GM13976 (cell line): ENCODE data around the gene CHD2.

Experiments
- DNase-seq: peaks from one replicate; pipeline ENCODE4 v3.0.0; 2012; ENCODE audit warnings: low spot score
- in situ Hi-C: fragments of 300-500 bp; cut with MboI; formaldehyde crosslinking; loops from one replicate; pipeline ENCODE4 v1.12.0; 2022; ENCODE audit warnings: low sequenced_read_pairs, mixed read lengths, inconsistent platforms; ENCODE audit not compliant: unreplicated experiment
- TF ChIP-seq, protein P1 (sequence below): IDR thresholded peaks from 2 replicates; pipeline ENCODE4 v1.5.1; 2012; ENCODE audit warnings: borderline replicate concordance, mild to moderate bottlenecking; ENCODE audit not compliant: insufficient read depth; ENCODE audit errors: extremely low read depth, missing control alignments, control extremely low read depth

CHD2 gene

DNA sequence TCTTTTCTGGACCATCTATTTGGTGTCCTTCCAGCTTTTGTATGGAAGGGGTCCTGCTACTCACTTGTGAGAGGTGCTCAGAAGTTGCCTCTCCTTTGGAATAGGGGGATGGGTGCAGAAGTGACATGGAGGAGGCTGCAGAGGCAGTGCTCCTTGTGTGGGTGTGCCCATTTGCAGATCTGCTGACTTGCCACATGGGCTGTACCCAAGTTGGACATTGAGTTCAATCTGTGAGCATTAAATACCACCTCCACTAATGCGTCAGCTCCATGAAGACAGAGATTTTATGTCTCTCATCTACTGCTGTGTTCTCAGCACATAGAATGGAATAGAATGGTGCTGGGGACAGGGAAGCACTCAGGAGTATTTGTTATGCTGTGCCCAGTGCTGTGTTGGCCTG, 112.7 kb downstream of the CHD2 start:
- TF ChIP-seq, protein P1, sequence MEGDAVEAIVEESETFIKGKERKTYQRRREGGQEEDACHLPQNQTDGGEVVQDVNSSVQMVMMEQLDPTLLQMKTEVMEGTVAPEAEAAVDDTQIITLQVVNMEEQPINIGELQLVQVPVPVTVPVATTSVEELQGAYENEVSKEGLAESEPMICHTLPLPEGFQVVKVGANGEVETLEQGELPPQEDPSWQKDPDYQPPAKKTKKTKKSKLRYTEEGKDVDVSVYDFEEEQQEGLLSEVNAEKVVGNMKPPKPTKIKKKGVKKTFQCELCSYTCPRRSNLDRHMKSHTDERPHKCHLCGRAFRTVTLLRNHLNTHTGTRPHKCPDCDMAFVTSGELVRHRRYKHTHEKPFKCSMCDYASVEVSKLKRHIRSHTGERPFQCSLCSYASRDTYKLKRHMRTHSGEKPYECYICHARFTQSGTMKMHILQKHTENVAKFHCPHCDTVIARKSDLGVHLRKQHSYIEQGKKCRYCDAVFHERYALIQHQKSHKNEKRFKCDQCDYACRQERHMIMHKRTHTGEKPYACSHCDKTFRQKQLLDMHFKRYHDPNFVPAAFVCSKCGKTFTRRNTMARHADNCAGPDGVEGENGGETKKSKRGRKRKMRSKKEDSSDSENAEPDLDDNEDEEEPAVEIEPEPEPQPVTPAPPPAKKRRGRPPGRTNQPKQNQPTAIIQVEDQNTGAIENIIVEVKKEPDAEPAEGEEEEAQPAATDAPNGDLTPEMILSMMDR, result no peak
- DNase-seq, result no peak
- in situ Hi-C loops, result loop anchor here (25.0 kb wide), 1 partner anchor 225 kb away; no protein-coding TSS in a partner anchor

DNA sequence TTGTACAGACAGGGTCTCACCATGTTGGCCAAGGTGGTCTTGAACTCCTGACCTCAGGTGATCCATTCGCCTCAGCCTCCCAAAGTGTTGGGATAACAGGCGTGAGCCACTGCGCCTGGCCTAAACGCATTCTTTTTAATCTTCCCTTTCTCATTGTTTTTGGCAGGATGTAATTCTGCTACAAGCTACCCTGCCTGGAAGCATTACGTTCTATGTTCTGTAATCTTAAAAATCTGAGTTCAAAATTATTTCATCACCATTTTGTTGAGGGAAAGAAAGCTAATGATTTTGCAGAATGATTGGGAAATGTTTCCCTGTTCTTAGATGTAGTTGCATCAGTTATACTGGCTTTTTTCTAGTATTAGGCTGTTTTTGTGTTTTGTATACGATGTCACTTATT, 117.4 kb downstream of the CHD2 start:
- TF ChIP-seq, protein P1, result no peak
- in situ Hi-C loops, result loop anchor here (25.0 kb wide), 1 partner anchor 230 kb away; no protein-coding TSS in a partner anchor
- no peak for DNase-seq

DNA sequence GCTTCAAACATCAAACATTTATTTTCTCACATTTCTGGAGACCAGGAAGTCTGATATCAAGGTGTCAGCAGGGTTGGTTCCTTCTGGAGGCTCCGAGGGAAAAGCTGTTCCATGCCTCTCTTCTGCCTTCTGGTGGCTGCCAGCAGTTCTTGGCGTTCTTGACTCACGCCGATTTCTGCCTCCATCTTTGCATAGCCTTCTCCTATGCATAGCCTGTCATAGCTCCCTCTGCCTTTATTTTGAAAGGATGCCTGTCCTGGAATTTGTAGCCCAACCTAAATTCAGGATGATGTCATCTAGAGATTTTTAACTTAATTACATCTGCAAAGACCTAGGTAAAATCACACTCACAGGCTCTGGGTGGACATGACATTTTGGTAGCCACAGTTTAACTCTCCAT, 118.5 kb downstream of the CHD2 start:
- in situ Hi-C loops, result loop anchor here (25.0 kb wide), 1 partner anchor 231 kb away; no protein-coding TSS in a partner anchor
- no peak for DNase-seq
- TF ChIP-seq, protein P1, result no peak

DNA sequence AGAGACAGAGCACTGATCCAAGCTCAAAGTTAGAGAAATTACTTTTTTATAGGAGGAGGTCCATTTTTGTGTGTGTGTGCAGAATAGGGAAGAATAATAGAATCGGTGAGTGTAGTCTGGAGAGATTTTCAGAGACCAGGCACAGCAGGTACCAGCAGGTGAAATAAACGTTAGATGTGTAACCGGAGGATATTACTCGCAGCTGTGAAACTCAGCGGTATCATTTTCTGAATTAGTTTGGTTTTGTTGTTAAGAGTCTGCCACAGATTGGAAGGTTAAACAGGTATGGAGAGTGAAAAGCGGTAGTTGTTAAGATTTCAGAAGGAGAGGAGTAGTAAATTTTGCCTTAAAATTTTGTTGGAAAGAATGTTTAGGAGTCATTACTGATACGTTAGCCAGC, 119.0 kb downstream of the CHD2 start:
- TF ChIP-seq, protein P1, result no peak
- in situ Hi-C loops, result loop anchor here (25.0 kb wide), 1 partner anchor 232 kb away; no protein-coding TSS in a partner anchor
- no peak for DNase-seq

DNA sequence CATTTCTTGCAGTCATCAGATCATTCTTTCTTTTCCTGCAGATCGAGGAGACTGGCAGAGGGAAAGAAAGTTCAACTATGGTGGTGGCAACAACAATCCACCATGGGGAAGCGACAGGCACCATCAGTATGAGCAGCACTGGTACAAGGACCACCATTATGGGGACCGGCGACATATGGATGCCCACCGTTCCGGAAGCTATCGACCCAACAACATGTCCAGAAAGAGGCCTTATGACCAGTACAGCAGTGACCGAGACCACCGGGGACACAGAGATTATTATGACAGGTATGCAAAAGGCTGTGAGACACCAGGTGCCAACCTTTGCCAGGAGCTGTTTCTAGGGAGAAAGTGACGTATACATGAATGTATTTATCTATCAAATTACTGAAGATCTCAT, 119.8 kb downstream of the CHD2 start:
- DNase-seq, result no peak
- TF ChIP-seq, protein P1, result no peak
- in situ Hi-C loops, result loop anchor here (25.0 kb wide), 1 partner anchor 233 kb away; no protein-coding TSS in a partner anchor

DNA sequence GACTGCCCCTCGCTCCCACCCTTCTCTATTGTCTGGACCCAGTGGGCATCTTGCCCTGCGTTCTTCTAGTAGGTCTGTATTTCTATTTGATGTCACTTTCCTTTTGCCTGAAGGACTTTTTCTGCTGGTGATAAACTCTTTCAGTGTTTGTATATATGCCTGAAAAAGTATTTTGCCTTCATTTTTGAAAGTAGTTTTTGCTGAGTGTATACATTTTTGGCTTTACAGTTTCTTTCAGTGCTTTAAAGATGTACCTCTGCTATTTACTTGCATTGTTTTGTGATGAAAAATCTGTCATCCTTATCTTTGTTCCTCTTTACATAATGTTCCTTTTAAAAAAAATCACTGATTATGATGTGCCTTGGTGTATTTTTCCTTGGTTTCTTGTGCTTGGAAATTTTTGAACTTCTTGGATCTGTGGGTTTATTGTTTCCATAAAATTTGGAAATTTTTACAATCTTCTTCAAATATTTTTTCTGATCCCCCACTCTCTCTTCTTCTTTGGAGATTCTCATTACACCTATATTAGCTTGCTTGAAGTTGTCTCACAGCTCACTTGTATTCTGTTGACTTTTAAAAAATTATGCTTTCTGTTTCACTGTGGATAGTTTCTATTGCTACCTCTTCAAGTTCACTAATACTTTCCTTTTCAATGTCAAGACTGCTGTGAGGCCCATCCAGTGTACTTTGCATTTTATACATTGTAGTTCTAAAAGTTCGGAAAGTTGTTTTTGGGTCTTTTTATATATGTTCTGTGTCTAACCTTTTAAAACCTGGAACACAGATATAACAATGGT, 121.0 kb downstream of the CHD2 start:
- in situ Hi-C loops, result loop anchor here (25.0 kb wide), 1 partner anchor 234 kb away; no protein-coding TSS in a partner anchor
- TF ChIP-seq, protein P1, result no peak
- no peak for DNase-seq
